Myocyte (in vitro differentiated cells): ENCODE data around the gene TIMM17B. TPM values are rescaled to one million over a fixed set of nuclear protein-coding genes. Genes with fewer than 3 reads are reported as not detected.

Experiments
- DNase-seq: peaks from one replicate; pipeline ENCODE4 v3.0.0-alpha.2; 2012; ENCODE audit warnings: low read depth
- polyA plus RNA-seq: library from polyadenylated mRNA; unstranded; fragments of >200 nt; gene quantifications from one replicate; pipeline ENCODE4 v1.2.1, GENCODE V29; 2012; ENCODE audit warnings: missing spikeins
- total RNA-seq: library from RNA; depleted of rRNA; stranded (reverse); fragments of >200 nt; gene quantifications from 2 replicates; pipeline ENCODE4 v1.2.3, GENCODE V29; 2014

TIMM17B gene
- total RNA-seq, result 52.4 and 64.3 TPM in 2 replicates
- polyA plus RNA-seq, result 70.4 TPM

DNA sequence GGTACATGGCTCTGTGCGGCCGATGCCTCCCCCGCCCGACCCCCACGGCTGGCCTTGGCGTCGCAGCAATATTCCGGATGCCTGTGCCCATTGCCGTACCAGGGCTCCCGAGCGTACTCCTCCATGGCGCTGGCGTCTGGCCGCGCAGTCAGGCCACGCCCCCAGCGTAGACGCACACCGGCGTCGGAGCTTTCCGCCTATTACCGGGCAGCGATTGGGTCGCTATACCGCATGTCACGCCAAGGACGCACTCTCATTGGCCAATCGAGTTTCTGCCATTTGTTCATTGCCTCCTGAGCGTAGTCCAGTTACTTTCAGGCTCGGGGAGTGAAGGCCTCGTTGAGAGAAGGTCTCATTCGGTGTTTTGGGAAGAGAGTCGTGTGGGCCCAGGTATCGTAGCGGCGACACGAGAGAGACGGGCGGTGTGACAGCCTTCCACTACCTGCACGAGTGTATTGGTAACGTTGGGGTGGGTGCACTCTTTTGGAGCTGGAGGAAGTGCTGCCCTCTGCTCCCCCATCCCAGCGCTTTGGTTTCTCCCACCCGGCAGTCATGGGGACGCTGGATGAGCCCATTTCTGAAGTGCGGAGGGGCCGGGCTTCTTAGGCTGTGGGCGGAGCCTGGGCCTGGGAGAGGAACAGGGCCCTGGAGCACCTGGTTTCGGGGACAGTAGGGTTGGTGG, at the start of gene TIMM17B, which contains the start of gene PQBP1:
TSS of gene TIMM17B (minus strand) at position 144 of the 682 bp plus-strand sequence. CDS start at position 125, 19 bp downstream.
TSS of gene PQBP1 (plus strand) at position 306 of the 682 bp plus-strand sequence. CDS start 580 bp downstream, outside the sequence.
- DNase-seq, result peak; percentile 96

DNA sequence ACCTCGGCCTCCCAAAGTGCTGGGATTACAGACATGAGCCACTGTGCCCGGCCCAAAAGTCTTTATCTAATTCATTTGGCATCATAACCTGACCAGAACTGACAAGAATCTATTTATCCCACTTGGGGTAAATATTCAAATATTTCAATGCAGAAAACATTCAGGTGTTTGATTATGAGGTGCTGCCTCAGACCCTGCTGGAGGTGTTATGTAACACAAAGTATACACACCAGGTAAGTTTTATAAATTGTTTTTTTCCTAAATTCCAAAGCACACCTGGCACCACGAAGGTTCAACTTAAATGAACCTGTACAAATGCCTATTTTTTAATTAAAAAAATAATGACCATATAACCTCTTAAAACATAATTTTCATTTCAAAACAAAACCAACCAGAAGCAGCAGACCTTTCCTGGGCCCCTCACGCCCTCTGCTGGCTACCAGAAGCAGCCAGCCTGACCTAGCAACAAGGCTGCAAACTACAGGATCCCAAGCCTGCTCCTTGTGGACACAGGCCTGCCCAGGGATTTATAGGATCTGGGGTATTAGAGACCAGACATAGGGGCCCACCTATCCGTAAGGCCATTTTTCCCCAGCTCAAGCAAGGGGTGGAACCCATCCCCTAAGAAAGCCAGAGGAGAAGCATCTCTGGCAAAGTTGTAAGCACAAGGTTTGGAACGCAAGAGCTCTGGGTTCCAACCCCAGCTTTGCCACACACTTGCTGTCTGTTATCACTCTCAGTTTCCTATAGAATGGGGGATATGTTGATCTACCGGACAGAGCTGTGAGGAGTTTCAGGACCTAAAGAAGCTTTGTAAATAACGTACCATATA, 48.2 kb upstream of the TIMM17B start:
- peak; percentile 46 for DNase-seq

DNA sequence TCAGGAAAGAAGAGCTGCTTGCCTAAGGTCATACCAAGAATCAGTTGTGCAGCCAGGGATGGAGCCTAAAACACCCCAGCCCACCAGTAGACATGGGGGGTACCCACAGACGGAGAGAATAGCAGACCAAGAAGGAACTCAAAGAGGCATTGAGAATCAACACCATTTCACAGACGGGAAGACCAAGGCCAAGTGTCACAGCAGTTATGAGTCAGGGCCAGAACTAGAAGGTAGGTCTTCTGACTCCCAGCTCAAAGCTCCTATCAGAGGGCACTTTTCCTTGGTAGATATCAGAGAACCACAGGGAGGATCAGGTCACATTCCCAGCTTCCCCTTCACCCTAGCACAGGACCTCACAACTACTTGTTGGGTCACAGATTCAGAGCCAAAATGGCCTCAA, 45.3 kb upstream of the TIMM17B start:
- no peak for DNase-seq

DNA sequence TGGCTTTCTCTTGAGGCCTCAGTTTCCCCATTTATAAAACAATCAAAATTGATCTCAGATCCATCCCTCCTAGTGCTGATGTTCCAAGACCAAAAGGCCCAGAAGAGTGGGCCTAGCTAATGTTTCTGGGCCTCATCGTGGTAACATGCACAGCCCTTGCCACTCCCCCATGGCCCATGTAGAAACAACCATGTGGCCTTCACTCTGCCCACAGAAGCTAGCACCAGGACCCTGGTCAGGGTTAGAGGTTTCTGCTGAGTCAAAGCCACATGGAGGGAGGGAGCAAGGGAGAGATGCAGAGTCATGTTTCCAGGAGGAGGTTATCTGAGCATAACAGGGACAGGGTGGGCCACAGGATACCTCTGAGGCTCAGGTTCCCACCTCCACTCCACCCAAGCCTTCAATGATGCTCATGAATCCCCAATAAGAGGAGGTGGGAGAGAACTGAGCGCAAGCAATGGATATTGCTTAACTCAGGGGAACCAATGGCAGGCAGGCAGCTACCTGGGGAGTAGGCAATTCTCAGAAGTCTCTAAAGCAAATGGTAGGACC, 42.9 kb upstream of the TIMM17B start:
- DNase-seq, result peak; percentile 34

DNA sequence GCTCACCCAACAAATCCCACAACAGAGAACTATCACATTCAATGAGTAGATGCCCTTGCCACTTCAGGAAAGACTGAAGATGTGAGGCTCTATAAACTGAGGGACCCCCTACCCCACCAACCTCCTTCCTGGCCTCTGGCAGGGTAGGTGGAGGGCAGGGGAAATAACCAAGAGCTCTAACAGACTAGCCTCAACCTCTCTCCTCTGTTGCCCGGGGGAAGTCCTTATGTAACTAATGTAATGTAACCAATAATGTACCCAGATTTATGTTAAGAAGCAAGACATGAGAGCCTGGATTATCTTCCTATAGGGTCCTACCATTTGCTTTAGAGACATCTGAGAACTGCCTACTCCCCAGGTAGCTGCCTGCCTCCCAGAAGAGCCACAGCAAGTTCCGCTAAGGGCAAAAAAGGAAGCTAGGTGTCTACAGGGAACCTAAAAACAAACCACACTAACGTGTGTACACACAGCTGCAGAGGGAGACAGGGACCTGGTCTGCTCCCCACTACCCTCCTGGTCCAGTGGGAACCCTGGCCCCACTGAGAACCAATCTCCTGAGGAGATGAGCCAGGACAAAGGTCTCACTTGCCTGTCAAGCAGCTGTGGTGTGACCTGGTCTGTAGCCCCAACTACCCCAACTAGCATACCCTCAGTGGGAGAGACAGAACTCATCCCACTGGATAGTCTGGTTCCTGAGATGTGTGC, 42.1 kb upstream of the TIMM17B start:
- no peak for DNase-seq

DNA sequence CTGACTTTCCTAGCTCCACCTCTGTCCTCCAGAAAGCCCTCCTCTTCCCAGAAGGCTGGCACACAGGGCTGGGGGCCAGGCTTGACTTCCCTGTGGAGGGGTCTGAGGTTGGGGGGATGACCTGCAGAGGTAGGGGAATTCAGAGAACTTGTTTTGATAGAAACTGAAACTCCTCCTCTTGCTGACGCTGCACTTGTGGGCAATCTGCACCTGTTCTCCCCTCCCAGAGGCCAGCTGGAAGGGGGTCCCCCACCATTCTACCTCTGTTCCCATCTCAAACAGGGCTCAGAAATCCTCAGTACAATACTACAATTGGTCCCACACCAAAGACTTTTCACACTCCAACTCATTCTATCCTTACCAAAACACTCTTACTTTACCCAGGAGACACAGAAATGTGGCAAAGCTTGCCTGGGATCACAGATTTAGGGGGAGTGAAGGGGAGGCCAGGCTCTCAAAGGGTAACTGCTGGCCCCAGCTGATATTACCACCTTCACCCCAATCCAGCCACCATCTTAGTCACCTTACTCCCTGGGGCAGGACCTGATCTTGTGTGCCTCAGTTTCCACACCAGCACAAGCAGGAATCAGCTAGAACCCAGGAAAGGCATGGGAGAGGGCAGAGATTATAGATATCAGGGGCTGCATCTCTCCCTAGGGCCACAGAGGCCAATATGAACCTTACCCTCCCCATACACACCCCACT, 41.3 kb upstream of the TIMM17B start:
- peak; percentile 25 for DNase-seq

DNA sequence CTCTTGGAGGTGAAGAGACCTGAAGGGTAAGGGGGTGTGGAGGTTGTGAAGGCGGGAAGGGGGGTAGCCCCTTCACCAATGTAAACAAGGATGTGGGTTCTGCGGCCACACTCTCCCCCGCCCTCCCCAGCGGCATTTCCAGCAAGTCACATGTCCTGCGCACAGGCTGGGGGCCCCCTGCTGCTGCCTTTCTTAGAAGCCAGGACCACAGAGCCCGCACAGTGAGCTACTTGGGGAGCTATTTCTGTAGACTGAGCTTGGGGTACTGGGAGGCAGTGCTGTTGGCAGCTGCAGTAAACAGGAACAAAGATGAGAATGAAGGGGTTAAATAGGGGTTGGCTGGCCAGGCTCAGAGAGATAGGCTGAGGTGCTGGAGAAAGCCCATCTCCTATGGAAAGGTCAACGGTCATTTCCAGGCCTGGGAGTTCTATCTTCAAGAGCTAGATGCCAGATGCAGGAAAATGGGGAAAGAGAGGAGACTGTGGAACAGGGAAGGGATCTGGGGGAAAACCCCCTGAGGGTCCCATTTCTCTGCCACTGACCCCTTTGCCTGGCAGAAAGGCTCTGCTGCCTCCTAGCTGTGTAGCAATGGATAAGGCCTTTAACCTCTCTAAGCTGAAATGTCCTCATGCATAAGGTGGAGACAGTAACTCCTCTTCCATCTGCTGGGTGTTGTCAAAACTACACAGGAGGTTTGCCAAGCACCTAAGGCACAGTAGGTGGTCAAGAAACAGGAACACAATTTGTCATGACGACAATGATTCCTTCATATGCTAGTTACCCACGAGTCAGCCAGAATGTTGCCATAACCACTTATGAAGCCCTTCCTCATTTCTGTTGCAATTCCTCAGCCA, 39.7 kb upstream of the TIMM17B start:
- DNase-seq, result peak; percentile 13

DNA sequence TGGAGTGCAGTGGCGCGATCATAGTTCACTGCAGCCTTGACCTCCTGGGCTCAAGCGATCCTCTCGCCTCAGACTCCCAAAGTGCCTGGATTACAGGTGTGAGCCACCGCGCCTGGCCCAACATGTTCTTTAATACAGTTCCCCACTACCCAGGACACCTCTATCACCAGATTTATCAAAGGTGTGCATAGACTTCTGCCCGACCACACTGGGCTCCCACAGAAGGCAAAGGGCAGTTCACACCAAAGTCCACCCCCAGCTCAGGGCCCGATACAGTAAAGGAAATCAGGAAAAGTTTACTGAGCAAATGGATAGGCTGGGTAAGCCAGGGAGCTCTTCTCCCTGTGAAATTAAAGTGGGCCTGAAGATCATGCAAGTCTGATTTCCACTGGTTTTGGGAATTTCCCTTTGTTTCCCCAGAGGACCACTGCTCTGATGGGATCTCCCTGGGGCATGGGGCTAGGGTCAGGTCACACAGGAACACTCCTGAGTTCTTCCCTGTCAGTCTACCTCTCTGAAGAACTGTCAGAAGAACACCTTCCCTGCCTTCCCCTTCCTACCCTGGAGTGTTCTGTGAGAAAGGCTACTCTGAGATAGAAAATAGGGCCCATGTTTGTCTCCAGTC, 39.0 kb upstream of the TIMM17B start:
- DNase-seq, result no peak

DNA sequence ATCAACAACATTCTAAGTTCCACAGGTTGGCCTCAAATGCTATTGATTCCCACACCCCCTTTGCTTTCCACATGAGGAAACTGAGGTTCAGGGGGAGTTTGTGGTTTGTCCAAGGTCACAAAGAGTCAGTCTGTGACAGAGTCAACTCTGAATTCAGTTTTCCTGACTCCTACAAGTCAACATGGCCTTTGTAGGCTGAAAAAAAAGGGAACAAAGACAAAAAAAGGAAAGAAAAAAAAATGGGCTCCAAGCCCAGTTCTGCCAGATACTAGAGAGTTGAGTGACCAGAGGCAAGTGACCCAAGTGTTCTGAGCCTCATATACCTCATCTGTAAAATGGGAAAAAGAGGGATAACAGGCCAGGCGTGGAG, 37.7 kb upstream of the TIMM17B start:
- no peak for DNase-seq

DNA sequence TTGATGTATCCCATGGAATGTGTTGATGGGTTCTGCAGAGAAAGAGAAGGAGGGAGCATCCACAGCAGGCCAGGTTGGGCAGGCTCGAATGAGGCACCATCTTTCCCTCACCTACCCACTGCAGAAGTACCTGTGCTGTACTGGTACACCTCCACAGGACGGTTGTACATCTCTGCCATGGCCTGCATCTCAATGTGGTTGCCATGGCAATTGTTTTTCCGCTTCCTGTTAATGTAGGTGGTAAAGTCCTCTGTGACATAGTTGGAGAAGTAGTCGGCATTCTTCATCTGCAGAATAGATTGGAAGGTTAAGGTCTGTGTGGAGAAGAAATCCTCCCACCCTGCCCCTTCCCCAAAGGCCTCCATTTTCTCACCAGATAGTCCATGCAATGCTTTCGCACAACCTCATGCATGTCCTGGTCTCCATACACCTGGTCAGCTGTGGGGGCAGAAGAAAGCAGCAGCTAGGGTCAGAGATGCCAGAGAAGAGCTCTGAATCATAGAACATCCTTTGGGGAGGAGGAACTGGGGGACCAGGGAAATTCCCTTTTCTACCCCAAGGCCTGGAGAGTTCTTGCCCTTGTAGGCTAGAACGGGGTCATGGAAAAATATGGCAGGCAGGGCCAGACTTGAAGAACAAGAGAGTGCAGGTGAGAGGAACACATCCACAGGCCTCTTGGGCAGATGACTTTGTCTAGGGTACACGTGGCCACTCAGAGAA, 37.2 kb upstream of the TIMM17B start:
- no peak for DNase-seq

DNA sequence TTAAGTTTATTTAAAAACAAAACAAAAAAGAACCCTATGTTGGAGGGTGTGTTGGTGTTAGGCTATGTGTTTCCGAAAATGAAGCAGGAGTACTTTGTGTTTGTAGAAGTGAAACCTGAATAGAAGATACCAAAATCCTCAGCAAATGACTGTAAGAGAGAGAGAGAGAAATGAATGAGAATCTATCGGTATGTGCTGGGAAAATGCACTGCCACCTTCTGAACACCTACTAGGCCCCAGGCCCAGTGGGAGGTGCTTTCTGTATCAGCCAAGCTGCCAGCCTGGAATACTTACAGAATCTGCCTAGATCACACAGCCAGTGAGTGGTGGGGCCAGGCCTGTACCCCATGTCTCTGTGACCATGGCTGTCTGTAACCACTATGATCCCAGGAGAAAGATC, 36.2 kb upstream of the TIMM17B start:
- DNase-seq, result no peak

DNA sequence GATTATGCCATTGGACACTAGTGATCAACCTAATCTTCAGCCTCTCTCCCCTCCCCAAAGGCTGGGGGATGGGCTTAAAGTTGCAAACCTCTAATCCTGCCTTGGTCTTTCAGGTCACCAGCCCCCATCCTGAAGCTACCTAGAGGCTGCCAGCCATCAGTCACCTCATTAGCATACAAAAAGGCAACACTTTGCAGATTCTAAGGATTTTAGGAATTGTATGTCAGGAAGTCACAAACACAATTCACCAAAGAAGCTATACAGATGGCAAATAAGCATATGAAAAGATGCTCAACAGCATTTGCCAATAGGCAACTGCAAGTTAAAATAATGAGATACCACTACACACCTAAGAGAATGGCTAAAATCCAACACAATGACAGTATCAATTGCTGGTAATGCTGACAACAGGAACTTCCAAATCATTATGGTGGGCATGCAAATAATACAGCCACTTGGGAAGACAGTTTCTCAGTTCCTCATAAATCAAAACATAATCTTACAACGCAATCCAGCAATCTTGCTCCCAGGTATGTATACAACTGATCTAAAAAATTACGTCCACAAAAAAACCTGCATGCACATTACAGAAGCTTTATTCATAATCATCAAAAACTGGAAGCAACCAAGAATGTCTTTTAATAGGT, 30.3 kb upstream of the TIMM17B start:
- DNase-seq, result no peak

DNA sequence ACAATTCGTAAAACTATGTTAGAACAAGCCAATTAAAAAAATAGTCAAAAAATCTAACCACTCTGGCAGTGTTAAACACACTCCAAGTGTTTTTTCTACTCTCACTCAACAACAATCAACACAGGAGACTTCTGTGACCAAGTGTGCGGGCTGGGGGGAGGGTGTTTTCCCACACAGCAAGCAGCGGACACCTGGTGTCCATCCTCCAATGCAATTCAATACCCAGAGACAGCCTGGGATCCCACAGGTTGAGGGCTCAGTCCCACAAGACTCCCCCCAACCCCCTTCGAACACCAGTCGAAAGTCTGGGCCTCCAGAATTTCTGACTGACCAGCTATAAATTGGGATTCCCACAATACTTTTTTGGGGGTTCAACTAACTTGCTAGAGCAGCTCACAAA, 29.6 kb upstream of the TIMM17B start:
- DNase-seq, result no peak

DNA sequence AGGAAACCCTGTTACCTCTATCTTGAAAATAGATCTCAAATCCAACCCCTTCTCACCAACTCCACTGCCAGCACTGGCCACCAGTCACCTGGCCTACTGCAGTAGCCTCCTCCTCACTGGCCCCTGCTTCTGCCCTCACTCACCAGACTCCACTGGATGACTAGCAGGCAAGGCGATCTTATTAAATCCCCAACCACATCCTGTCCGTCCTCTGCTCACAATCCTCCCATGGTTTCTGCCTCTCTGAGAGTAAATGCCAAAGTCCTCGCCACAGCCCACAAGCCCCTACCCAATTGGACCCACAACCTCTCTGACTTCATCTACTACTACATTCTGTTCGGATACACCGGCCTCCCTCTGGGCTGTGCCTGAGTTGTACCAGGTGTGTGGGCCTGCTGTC, 26.7 kb upstream of the TIMM17B start:
- DNase-seq, result no peak

DNA sequence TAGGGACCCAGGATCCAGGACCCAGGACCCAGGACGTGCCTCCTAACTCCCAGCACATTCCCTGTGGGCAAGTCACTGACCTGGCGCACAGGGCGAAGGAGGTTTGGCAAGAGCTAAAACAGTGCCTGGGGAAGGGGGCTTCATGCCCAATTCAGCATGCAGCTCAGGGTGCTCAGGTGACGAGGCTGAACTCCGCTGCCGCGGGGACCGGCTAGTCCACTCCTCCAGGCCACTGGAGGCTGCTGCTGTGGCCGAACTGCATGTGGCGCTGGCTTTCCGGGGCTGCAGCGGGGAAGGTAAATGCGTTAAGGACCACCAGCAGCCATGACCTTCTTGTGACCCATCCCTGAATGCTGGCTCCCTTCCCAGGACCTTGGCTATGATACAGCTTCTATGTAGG, 26.2 kb upstream of the TIMM17B start:
- no peak for DNase-seq

DNA sequence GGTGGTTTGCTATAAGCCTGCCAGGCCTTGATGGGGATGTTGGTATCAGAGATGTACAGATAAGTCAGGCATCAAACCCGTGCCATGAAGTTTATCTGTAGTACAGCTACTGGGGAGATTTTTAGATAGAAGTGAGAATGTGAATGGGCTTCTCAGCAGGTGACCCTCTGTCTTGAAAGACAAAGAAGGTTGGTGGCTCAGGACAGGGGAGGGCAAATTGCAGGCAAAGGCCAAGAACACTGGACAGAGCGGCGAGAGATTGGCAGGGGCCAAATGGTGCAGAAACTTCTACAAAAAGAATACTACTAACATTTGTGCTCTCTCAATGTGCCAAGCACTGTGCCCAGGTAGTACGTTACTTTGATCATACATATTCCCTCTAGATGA, 23.1 kb upstream of the TIMM17B start:
- DNase-seq, result no peak

DNA sequence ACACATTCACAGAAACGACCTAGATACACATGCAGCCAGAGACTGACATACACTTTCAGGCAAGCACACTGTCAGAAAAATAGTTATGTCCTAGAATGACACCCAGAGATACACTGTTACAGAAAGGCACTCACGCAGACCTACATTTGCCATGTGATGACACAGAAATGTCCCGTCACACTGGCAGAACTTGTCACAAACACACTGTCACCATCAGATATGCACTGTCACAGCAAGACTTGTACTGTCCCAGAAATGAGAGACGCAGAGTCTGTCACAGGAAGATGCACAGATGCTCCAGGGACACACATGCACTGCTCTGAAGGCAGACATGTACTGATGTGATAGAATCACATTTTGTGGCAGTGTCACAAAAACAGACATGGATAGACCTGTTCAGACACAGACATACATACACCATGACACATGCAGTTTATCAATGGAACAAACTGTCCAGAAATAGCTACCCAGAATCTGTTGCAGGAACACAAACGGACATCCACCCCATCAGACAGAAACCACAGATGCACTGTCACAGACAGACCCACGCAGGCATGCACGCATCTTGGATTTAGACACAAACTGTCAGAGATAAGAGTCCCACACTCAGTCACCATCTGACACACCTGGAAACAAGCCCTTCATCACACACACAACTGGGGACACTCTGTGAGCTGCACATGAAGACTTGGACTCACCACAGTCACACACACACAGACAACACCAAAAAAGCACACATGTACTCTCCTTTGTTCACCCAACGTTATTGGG, 22.6 kb upstream of the TIMM17B start:
- DNase-seq, result no peak
